ENCODE results near the gene CYP2D6. TPM values are rescaled to one million over a fixed set of nuclear protein-coding genes. Genes with fewer than 3 reads are reported as not detected.

Gene CYP2D6
- total RNA-seq, 1 donor from 2014 or later: 1.4 TPM

- H3K27me3 ChIP-seq (ENCODE audit: low read depth): no peaks in the 10 kb centered on the region
- no peak for ATAC-seq
- no peaks in the 10 kb centered on the region for H3K9me3 ChIP-seq
- no peak for DNase-seq
- peaks cover 33% of the 10 kb centered on the region for H3K36me3 ChIP-seq
- intact Hi-C loops (cut with DNase I): no loop called here
- no peaks in the 10 kb centered on the region for H3K4me1 ChIP-seq
- TF ChIP-seq CTCF (IDR thresholded peaks at IDR 0.05): no peak
- no peak overlapping the region for H3K27ac ChIP-seq
- no peak overlapping the region for H3K4me3 ChIP-seq
Measured at GRCh38 chr22:42156121-42156520, 25.5 kb upstream of the CYP2D6 start.

- Histone ChIP-seq H3K27ac (no peak overlapping the region), H3K36me3 (peaks cover 33% of the 10 kb centered on the region), H3K4me1 (no peaks in the 10 kb centered on the region), H3K27me3 (ENCODE audit: low read depth) (no peaks in the 10 kb centered on the region), H3K4me3 (no peak overlapping the region), H3K9me3 (no peaks in the 10 kb centered on the region)
- no peak for TF ChIP-seq CTCF (IDR thresholded peaks at IDR 0.05)
- intact Hi-C loops (cut with DNase I): no loop called here
- no peak for ATAC-seq
- DNase-seq: no peak
Measured at GRCh38 chr22:42155053-42155543, 24.5 kb upstream of the CYP2D6 start.

- ATAC-seq: no peak
- H3K9me3 ChIP-seq: no peaks in the 10 kb centered on the region
- no peaks in the 10 kb centered on the region for H3K4me1 ChIP-seq
- H3K27me3 ChIP-seq (ENCODE audit: low read depth): no peaks in the 10 kb centered on the region
- no peak overlapping the region for H3K4me3 ChIP-seq
- intact Hi-C loops (cut with DNase I): no loop called here
- no peak for TF ChIP-seq CTCF (IDR thresholded peaks at IDR 0.05)
- no peak overlapping the region for H3K27ac ChIP-seq
- DNase-seq: no peak
- H3K36me3 ChIP-seq: peaks cover 33% of the 10 kb centered on the region
Measured at GRCh38 chr22:42154293-42155052, 23.9 kb upstream of the CYP2D6 start.

GRCh38 chr22:42152661-42153270 lies 22.2 kb upstream of the CYP2D6 start:
- H3K27ac ChIP-seq: no peak overlapping the region
- no peaks in the 10 kb centered on the region for H3K27me3 ChIP-seq (ENCODE audit: low read depth)
- ATAC-seq (no peak), DNase-seq (no peak)
- H3K9me3 ChIP-seq: no peaks in the 10 kb centered on the region
- TF ChIP-seq CTCF (IDR thresholded peaks at IDR 0.05): no peak
- H3K36me3 ChIP-seq: peaks cover 31% of the 10 kb centered on the region
- H3K4me3 ChIP-seq: no peak overlapping the region
- intact Hi-C loops (cut with DNase I): no loop called here
- no peaks in the 10 kb centered on the region for H3K4me1 ChIP-seq

- intact Hi-C loops (cut with DNase I): no loop called here
- Histone ChIP-seq H3K9me3 (no peaks in the 10 kb centered on the region), H3K4me3 (no peak overlapping the region), H3K27me3 (ENCODE audit: low read depth) (no peaks in the 10 kb centered on the region), H3K4me1 (no peaks in the 10 kb centered on the region), H3K27ac (no peak overlapping the region), H3K36me3 (peaks cover 26% of the 10 kb centered on the region)
- no peak for TF ChIP-seq CTCF (IDR thresholded peaks at IDR 0.05)
- ATAC-seq (peak in 1 of 2 donors; percentile 7), DNase-seq (no peak)
Measured at GRCh38 chr22:42151924-42152635, 21.5 kb upstream of the CYP2D6 start.
